Measurements from ENCODE around the gene SMIM32.

DNA sequence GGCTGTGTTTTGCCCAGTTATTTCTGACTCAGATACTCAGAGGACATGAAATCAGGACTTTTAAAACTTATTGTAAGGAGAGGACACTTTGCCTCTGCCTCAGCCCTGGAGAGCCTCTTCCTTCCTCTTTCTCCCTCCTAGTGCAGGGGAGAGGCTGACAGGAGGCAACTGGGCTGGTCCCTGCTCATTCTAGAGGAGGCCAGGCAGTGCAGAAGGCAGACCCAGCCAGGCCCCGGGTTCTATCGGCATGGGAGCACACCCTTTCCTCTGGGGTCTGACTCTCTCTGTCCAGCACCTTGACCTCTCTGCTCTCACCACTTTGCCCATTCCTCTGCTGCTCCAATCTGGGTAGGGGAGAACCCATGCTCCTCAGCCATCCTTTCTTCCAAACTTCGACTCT, 16.0 kb upstream of the SMIM32 start:
- no peak for TF ChIP-seq POLR2AphosphoS5 (IDR thresholded peaks at IDR 0.05)
- TF ChIP-seq POLR2A (IDR thresholded peaks at IDR 0.05; ENCODE audit: low read depth): no peak
